HG03280 (cell line): ENCODE measurements around the gene PIEZO2.

ENCODE experiments used
- ATAC-seq: cut with Tn5 transposase; IDR thresholded peaks from one replicate; pipeline ENCODE4 v1.9.1; 2021; ENCODE audit warnings: mild to moderate bottlenecking, moderate library complexity; ENCODE audit not compliant: unreplicated experiment

The PIEZO2 gene

DNA sequence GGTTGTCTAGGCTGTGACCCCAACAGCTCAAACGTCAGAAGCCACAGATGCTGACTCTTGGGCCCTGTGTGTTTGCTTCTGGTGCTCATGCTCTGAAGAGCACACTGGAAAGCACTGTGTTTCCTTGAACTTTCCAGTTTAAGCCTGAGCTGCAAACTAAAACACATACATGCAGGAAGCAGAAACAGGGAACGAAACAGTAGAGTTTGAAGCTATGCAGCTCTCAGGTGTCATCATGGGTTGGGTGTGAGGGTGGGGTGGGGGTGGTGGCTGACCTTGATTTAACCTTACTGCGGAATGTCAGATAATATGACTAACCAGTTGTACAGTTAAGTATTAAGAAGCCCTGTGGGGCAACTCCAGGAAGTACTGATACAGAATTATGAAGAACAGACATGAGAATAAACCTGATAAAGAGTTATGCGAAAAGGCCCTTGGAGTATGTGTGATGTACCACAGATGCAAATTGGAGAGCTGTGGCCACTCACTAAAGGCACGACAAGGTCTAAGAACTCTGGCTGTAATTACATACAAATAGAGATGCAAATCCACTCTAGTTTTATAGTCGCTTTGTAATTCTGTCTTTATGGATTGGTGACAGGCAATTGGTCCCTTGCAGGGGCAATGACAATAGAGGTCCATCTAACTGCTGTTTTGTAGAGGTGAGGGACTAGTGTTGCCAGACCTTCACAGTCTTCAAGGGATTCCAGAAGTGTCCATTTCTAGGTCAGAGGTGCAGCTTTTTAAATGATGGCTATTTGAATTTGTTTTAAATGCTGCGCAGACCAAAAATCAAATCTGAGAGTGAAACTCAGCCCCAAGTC is 350.4 kb downstream of the PIEZO2 start:
- no peak for ATAC-seq

- ATAC-seq, result no peak
Measured at GRCh38 chr18:10797896-10798295, 351.5 kb downstream of the PIEZO2 start.

DNA sequence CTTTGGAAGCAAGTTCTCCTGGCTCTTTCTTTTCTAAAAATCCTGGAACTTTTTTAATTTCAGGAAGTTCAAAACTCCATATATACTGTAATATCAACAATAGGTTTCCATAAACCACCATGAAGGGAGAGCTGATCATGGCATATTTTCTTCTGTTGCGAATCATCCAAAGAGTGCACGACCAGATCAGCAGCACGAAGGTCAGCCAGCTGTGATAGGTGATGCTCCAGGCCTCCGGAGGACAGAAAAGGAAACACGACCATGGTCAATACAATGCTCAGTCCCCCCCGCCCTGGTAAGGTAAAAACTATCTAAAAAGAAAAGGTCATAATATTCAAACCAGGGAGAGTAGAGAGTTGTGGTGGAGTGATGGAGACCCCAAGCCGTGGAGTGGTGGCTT is 354.6 kb downstream of the PIEZO2 start:
- ATAC-seq, result no peak

DNA sequence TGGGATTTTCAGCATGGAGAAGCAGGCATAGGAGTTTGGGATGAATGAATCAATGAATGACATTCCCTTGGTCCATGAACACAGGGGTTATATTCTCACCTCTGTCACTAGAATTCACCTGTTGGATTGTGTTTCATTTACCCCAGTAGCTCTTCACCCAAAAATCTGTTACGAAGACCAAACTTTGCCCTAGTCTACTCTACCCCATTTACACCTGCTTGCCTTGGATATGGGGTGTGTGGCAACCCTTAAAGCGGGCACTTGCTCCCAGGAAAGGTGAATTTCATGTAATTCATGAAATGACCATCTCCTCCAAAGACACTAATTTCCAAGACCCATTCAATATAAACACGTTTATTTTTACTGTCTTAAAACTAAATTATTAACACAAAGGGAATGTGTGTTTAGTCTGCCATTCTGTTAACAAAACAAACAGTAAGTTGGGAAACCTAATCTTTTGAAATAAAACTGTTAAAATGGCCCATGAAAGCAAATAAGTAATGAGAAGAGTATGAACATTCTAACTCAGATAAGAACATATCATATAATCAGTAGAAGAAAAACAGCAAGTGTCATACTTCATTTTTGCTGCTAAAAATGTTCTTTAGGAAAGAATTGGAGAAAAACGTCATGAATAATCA is 355.5 kb downstream of the PIEZO2 start:
- no peak for ATAC-seq

DNA sequence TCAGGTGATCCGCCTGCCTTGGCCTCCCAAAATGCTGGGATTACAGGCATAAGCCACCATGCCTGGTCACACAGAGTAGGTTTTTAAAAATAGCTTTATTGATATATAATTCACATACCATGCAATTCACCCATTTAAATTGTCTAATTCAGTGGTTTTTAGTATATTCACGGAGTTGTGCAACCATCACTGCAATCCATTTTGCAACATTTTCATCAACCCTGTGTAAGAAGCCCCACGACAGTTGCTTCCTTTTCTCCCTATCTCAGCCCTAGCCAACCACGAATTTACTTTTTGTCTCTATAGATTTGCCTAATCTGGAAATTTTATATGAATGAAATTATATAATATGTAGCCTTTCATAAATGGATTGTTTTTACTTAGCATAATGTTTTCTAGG is 357.2 kb downstream of the PIEZO2 start:
- ATAC-seq, result no peak

DNA sequence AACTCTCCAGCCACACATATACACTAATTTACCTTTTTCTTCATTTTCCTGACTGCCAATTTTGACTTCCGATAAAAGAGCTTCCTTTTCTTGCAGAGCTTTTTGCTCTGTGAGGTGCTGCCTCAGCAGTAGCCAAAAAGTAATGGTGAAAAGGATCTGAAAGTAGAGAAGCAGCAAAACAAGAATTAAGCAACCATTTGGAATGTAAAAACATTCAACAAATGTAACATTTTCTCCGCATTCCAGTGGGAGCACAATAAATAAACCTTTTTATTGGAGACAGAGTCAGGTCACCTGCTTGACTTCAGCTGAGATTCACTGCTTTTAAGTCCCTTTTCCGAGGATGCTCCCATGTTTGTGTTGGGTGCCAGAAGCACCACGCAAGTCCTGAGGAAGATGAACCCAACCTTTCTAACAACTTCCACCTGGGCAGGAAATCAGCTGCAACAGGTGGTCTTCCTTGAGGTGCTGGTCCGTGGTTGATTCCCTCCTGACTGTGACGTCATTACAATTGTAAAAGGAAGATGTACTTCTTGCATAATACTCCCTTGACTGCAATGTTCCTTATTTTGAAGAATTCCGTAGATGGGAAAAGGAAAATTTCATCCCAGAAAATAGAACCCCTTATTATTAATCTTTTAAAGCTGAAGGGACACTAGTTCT is 358.1 kb downstream of the PIEZO2 start:
- no peak for ATAC-seq

GRCh38 chr18:10789180-10789579 is 360.2 kb downstream of the PIEZO2 start:
- no peak for ATAC-seq

- peak; percentile 96 for ATAC-seq
Measured at GRCh38 chr18:10787293-10787901, 362.0 kb downstream of the PIEZO2 start.

DNA sequence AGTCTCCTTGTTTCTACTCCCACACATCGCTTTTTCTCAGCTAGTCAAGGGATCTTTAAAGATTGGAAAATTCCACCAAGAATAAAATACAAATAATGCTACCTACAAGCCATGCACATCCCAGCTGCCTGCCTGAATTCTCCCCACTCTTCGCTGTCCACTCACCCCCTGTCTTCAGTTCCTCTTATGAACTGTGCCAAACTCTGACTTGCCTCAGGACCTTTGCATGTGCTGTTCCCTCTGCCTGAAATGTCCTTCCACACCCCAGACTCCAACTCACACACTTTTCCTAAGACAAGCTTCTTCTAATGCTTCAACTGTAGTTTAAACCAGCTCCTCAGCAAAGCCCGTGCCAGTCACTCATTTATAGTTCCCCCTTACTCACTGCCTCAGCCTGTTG is 363.6 kb downstream of the PIEZO2 start:
- no peak for ATAC-seq

DNA sequence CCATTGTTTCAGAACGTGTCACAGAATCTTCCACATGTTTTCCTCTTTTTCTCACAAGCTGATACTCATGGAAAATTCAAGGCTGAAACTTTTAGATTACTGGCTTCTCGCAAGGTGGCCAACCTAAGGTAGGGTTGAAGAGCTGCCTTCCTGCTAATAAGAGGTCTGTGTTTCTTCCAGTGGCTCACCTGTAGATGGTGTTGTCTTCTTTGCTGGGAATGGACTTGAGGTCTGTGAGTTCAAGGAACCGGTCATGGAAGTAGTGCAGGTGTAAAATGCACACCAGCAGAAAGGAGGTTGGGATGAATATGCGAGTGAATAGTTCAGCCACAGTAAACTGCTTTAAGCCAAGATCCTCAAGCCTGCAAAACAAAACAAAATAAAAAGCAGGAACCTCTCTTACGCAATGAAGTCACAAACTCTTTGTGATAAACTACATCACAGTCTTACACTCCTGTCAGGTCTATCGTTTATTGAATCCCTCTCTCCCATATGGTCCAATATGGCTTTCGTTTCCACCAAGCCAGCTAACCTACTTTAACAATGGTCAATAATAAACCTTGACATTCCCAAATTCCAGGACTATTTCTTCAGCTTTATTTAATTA is 364.7 kb downstream of the PIEZO2 start:
- ATAC-seq, result no peak

DNA sequence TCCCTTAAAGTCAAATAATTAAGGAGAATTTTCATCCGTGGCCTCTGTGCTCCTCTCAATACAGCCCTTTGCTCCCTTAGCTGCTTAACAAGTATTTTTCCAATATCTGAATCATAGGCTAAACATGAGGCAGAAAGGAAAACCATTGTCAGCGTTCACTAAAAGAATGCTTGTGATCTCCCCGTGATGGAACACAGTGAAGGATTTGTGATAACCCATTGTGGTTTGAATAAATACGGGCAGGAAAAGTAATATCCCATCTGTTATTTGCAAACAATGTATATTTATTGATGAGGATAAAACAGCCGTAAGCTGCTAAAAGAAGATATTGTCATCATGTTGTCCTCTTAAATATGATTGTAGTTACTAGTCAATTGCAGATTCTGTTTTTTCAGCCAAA is 365.4 kb downstream of the PIEZO2 start:
- no peak for ATAC-seq

GRCh38 chr18:10776493-10776892 is 372.9 kb downstream of the PIEZO2 start:
- no peak for ATAC-seq

DNA sequence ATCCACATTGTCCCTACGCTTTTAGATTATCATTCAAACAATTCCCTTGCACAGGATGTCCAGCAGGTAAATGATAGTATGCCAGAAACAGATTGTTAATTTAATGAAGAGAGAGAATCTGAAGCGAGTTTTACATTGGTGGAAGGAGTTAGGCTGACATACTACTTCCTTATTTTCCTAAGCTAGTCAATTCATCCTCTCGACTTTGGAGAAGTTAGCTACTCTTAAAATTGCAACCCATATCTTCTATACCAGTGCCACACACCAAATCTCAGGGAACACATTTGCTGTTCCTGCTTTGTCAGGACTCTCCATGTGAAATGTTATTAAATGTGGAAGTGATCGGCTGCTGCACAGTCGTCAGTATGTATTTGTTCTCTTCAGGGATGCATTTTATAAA is 374.3 kb downstream of the PIEZO2 start:
- ATAC-seq, result no peak

DNA sequence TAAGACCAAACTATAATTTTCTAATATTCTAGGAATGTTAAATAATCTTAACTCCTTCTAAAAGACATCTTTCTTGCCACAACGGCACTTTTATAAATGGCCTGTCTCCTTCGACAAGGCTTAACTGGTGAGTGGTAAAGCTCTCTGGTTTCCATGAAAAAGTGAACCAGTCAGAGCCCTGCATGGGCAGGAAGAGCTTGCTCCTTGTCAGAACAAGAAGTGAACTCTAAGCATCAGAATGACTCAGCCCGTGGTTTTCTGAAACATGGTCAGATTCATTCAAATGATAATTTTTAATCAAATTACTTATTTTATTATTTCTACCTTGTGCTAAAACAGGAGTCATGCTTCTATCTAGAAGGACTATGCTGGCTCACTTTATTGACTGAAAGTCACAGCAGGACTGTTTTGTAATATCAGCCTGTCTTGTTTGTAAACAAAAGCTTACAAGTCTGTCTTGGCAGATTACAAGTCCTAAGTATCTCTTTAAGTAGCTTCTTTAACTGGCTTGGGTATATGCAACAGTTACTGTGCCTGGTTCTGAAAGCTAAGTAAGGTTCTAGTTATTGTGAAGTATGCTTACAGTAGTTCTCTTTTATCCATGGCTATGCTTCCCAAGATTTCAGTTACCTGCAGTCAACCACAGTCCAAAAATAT is 378.2 kb downstream of the PIEZO2 start:
- ATAC-seq, result no peak

DNA sequence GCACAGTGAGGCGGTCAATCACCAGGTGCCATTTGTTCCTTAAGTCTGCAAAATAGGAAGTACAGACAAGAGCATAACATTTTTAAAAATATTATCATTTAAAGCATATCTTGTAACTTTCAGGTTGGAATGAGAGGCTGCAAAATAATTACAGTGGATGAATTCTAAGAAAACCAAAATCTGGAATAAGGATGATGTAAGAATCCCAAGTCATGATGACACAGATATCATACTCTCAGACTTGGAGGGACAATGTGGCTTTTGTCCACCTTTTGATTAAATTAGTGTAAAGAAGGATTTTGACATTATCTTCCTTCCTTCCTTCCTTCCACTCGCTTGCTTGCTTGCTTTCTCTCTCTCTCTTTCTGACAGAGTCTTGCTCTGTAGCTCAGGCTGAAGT is 379.1 kb downstream of the PIEZO2 start:
- ATAC-seq, result no peak

DNA sequence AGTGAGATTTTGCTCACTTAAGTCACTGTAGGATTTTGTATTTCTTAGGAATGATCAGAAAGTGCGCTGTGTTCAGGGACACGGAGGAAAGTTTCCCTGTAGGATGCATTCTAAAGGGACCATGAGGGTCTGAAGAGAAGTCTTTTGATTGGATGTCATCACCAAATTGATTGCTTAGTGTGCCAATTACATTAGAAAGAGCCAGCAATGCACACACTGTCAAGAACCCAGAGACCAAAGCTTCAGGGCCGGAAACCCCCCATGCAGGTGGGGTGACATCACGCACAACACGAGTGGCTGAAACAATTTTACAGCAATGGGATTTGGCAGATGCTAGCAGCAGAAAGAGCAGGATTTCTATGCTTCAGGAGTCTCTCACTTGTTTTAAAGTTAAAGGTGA is 381.1 kb downstream of the PIEZO2 start:
- ATAC-seq, result no peak

- no peak for ATAC-seq
Measured at GRCh38 chr18:10767658-10768057, 381.7 kb downstream of the PIEZO2 start.

DNA sequence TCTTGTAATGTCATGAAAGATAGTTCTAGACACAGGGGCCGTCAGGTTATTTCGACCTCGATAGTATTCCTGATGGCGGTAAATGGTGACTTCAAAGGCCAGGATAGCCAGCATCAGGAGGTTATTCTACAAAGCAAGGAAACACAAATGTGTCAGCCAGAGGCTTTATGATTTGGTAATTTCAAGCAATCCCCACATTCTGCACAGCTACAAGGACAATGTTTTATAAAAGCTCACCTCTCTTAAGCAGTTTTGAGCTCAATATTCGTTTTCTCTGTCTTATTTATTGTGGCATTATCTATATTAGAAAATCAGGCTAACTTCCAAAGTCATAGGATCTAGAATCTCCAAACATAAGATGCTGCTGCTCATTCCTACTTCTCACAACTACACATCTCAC is 388.4 kb downstream of the PIEZO2 start:
- ATAC-seq, result no peak

- ATAC-seq, result no peak
Measured at GRCh38 chr18:10759241-10759640, 390.1 kb downstream of the PIEZO2 start.

- no peak for ATAC-seq
Measured at GRCh38 chr18:10757946-10758345, 391.4 kb downstream of the PIEZO2 start.

- ATAC-seq, result no peak
Measured at GRCh38 chr18:10757349-10757748, 392.0 kb downstream of the PIEZO2 start.
